ENCODE measurements around the gene PARVA. TPM values are rescaled to one million over a fixed set of nuclear protein-coding genes. Genes with fewer than 3 reads are reported as not detected.

The PARVA gene
- total and polyA plus RNA-seq, 4 donors, result 3.1 to 11.7 (median 11.2) TPM

GRCh38 chr11:12430351-12430750 lies 53.0 kb downstream of the PARVA start:
- Histone ChIP-seq H3K4me3 (ENCODE audit: low read depth in 1 of 3, low read length in 3 of 3) (no peak overlapping the region), H3K27ac (ENCODE audit: low read depth in 1 of 2, low read length in 2 of 2) (no peak overlapping the region), H3K9ac (ENCODE audit: low read depth in 1 of 2, low read length in 2 of 2) (no peak overlapping the region), H3K36me3 (ENCODE audit: control insufficient read depth in 4 of 4, insufficient read depth in 3 of 4, low read depth in 1 of 4, low read length in 3 of 4) (no peaks in the 10 kb centered on the region), H3K9me3 (ENCODE audit: control insufficient read depth in 4 of 4, low read length in 3 of 4) (no peaks in the 10 kb centered on the region), H3K27me3 (ENCODE audit: control insufficient read depth in 4 of 4, insufficient read depth in 4 of 4, low read length in 3 of 4) (no peaks in the 10 kb centered on the region), H3K4me1 (ENCODE audit: control insufficient read depth in 4 of 4, insufficient read depth in 4 of 4, low read length in 3 of 4) (peaks cover 0 to 3% (median 1%) of the 10 kb centered on the region in 4 donors)
- 75% methylated on average over 3 of the region's 3 CpGs for WGBS
- TF ChIP-seq MAX (IDR thresholded peaks at IDR 0.05) (no peak), CTCF (IDR thresholded peaks at IDR 0.05; ENCODE audit: low read depth, low read length, missing input control) (no peak), HNF4A (conservative IDR thresholded peaks at IDR 0.05) (no peak), EGR1 (IDR thresholded peaks at IDR 0.05; ENCODE audit: low read depth in 2 of 2) (no peak), REST (IDR thresholded peaks at IDR 0.05) (no peak), FOXA2 (IDR thresholded peaks at IDR 0.05) (no peak), ATF3 (IDR thresholded peaks at IDR 0.05) (no peak), GABPA (IDR thresholded peaks at IDR 0.05 in 1 of 2, conservative IDR thresholded peaks at IDR 0.05 in 1 of 2) (no peak), ZBTB33 (IDR thresholded peaks at IDR 0.05) (no peak), FOXA1 (IDR thresholded peaks at IDR 0.05) (no peak), NR2F2 (IDR thresholded peaks at IDR 0.05) (no peak), HNF4G (IDR thresholded peaks at IDR 0.05) (no peak), RAD21 (IDR thresholded peaks at IDR 0.05) (no peak), RXRA (IDR thresholded peaks at IDR 0.05) (no peak), JUND (IDR thresholded peaks at IDR 0.05) (no peak), TAF1 (conservative IDR thresholded peaks at IDR 0.05) (no peak)
- no peak for DNase-seq (ENCODE audit: low spot score)

Measured in liver (tissue), 9 donors.